ENCODE data around the gene TTF1. TPM values are rescaled to one million over a fixed set of nuclear protein-coding genes. Genes with fewer than 3 reads are reported as not detected.

TTF1 gene, protein sequence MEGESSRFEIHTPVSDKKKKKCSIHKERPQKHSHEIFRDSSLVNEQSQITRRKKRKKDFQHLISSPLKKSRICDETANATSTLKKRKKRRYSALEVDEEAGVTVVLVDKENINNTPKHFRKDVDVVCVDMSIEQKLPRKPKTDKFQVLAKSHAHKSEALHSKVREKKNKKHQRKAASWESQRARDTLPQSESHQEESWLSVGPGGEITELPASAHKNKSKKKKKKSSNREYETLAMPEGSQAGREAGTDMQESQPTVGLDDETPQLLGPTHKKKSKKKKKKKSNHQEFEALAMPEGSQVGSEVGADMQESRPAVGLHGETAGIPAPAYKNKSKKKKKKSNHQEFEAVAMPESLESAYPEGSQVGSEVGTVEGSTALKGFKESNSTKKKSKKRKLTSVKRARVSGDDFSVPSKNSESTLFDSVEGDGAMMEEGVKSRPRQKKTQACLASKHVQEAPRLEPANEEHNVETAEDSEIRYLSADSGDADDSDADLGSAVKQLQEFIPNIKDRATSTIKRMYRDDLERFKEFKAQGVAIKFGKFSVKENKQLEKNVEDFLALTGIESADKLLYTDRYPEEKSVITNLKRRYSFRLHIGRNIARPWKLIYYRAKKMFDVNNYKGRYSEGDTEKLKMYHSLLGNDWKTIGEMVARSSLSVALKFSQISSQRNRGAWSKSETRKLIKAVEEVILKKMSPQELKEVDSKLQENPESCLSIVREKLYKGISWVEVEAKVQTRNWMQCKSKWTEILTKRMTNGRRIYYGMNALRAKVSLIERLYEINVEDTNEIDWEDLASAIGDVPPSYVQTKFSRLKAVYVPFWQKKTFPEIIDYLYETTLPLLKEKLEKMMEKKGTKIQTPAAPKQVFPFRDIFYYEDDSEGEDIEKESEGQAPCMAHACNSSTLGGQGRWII
- total RNA-seq, result 10 to 100 TPM; 24.5 to 26.1 TPM

GRCh38 chr9:132406554-132407122 lies at the start of gene TTF1:
TSS of gene TTF1 (minus strand) at chr9:132406840. CDS start at chr9:132402821, 4,019 bp downstream.
- Mint-ChIP-seq H3K9me3 (no peaks in the 10 kb centered on the region), H3K27me3 (peaks cover 22% of the 10 kb centered on the region), H3K4me3 (peak within 1 kb of the TSS; percentile 88), H3K4me1 (peaks cover 57% of the 10 kb centered on the region), H3K27ac (peak within 1 kb of the TSS; percentile 95), H3K36me3 (ENCODE audit: low read depth) (peaks cover 32% of the 10 kb centered on the region)
- ChIA-PET POLR2A (interaction anchor here (5.5 kb wide), 1 partner anchor 54 kb away, joined by 62 read pairs; the partner anchor contains the start of gene SETX), CTCF (interaction anchor here (0.7 kb wide), 2 partner anchors 23 to 158 kb away, joined by 4 to 5 read pairs; no protein-coding TSS in a partner anchor)
- DNase-seq, result peak; percentile 95

DNA sequence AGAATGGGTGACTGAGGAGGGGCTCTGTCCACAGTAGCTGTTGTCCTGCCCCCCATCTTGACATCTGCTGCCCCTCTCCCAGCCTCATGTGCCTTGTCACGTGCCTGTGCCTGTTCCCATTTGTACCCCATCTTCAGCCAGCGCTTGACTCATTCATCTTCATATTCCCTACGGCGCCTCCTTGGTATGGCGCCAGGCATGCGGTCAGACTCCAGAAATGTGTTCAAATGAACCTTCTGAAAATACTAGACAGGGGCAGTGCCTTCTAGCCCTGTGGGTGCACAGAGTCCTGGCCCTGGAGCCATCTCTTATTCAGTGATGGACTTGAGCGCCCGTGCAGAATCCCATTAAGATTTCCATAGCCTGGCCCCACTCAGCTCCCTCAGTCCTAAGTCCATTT lies 49.6 kb upstream of the TTF1 start:
- Mint-ChIP-seq H3K4me1 (peaks cover 3% of the 10 kb centered on the region), H3K27me3 (peaks cover 16% of the 10 kb centered on the region), H3K36me3 (ENCODE audit: low read depth) (no peaks in the 10 kb centered on the region), H3K4me3 (no peak overlapping the region), H3K9me3 (no peaks in the 10 kb centered on the region), H3K27ac (no peak overlapping the region)
- POLR2A ChIA-PET, result no interaction called here
- no peak for DNase-seq
- CTCF ChIA-PET, result interaction anchor here (1.2 kb wide), 1 partner anchor 32 kb away, joined by 3 read pairs; no protein-coding TSS in a partner anchor

DNA sequence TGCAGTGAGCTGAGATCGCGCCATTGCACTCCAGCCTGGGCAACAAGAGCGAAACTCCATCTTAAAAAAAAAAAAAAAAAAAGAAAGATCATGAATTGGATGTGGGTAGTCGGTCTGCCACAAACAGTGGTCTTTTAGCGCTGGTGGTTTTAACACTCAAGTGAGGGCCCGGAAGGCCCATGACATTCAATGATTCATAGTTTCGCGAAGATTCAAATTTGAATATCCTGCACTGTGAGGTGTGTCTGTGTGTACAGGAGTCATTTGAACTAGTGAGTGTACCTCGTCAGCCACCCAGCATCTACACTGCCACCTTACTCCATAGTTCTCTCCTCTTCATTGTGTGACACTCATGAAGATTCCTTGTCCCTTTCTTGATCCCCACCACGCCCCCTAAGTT lies 44.6 kb upstream of the TTF1 start:
- POLR2A ChIA-PET, result no interaction called here
- peaks cover 10% of the 10 kb centered on the region for H3K4me1 Mint-ChIP-seq
- H3K36me3 Mint-ChIP-seq (ENCODE audit: low read depth), result no peaks in the 10 kb centered on the region
- H3K4me3 Mint-ChIP-seq, result no peak overlapping the region
- no peaks in the 10 kb centered on the region for H3K9me3 Mint-ChIP-seq
- H3K27me3 Mint-ChIP-seq, result peaks cover 45% of the 10 kb centered on the region
- CTCF ChIA-PET, result no interaction called here
- no peak overlapping the region for H3K27ac Mint-ChIP-seq
- peak; percentile 47 for DNase-seq

- H3K27ac Mint-ChIP-seq, result no peak overlapping the region
- DNase-seq, result no peak
- H3K27me3 Mint-ChIP-seq, result peaks cover 50% of the 10 kb centered on the region
- H3K4me3 Mint-ChIP-seq, result no peak overlapping the region
- ChIA-PET POLR2A (no interaction called here), CTCF (interaction anchor here (0.5 kb wide), 1 partner anchor 27 kb away, joined by 3 read pairs; no protein-coding TSS in a partner anchor)
- no peaks in the 10 kb centered on the region for H3K36me3 Mint-ChIP-seq (ENCODE audit: low read depth)
- peaks cover 10% of the 10 kb centered on the region for H3K4me1 Mint-ChIP-seq
- no peaks in the 10 kb centered on the region for H3K9me3 Mint-ChIP-seq
Measured at GRCh38 chr9:132447902-132448301, 41.3 kb upstream of the TTF1 start.

- H3K4me3 Mint-ChIP-seq, result no peak overlapping the region
- H3K27me3 Mint-ChIP-seq, result peaks cover 52% of the 10 kb centered on the region
- H3K9me3 Mint-ChIP-seq, result no peaks in the 10 kb centered on the region
- DNase-seq, result no peak
- H3K4me1 Mint-ChIP-seq, result peaks cover 10% of the 10 kb centered on the region
- ChIA-PET POLR2A (no interaction called here), CTCF (no interaction called here)
- no peaks in the 10 kb centered on the region for H3K36me3 Mint-ChIP-seq (ENCODE audit: low read depth)
- no peak overlapping the region for H3K27ac Mint-ChIP-seq
Measured at GRCh38 chr9:132447346-132447745, 40.7 kb upstream of the TTF1 start.

- H3K9me3 Mint-ChIP-seq, result no peaks in the 10 kb centered on the region
- H3K27me3 Mint-ChIP-seq, result peaks cover 48% of the 10 kb centered on the region
- ChIA-PET POLR2A (no interaction called here), CTCF (no interaction called here)
- no peak overlapping the region for H3K4me3 Mint-ChIP-seq
- no peak overlapping the region for H3K27ac Mint-ChIP-seq
- no peak for DNase-seq
- peaks cover 10% of the 10 kb centered on the region for H3K4me1 Mint-ChIP-seq
- H3K36me3 Mint-ChIP-seq (ENCODE audit: low read depth), result no peaks in the 10 kb centered on the region
Measured at GRCh38 chr9:132446887-132447286, 40.2 kb upstream of the TTF1 start.

DNA sequence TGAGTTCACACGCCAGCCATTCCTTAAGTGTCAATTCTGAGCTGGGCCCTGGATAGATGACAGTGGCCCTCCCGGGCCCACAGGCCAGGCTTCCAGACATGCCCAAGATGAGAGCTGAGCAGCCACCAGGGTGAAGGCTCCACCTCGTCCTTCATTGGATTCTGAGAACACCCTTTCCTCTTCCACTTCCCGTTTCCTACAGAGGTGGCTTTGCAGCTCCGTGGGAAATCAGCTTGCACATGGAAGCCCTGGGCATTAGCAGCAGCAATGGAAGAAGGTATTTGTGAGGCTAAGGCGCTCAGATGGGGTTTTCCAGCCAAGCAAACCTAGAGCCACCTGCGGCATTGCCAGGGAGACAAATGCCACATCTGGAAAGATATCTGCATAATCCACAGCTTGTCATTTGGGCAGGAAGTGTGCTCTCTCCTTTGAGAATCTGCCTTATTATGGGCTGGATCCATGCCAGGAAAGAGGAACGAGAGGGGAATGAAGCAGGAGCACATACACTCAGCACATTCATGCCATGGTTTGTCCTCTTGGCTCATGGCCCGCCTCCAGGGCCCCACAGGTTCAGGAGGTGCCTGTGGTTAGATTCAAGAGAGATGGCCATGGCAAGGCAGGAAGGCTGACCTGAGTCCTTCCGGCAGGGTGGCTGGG lies 37.4 kb upstream of the TTF1 start:
- no peak overlapping the region for H3K4me3 Mint-ChIP-seq
- no peak overlapping the region for H3K27ac Mint-ChIP-seq
- no peaks in the 10 kb centered on the region for H3K9me3 Mint-ChIP-seq
- H3K27me3 Mint-ChIP-seq, result peaks cover 46% of the 10 kb centered on the region
- no peaks in the 10 kb centered on the region for H3K36me3 Mint-ChIP-seq (ENCODE audit: low read depth)
- DNase-seq, result no peak
- H3K4me1 Mint-ChIP-seq, result no peaks in the 10 kb centered on the region
- ChIA-PET CTCF (no interaction called here), POLR2A (no interaction called here)

GRCh38 chr9:132441404-132441803 lies 34.8 kb upstream of the TTF1 start:
- Mint-ChIP-seq H3K36me3 (ENCODE audit: low read depth) (no peaks in the 10 kb centered on the region), H3K4me1 (no peaks in the 10 kb centered on the region), H3K9me3 (no peaks in the 10 kb centered on the region), H3K27me3 (peaks cover 37% of the 10 kb centered on the region), H3K27ac (no peak overlapping the region), H3K4me3 (no peak overlapping the region)
- no peak for DNase-seq
- ChIA-PET POLR2A (no interaction called here), CTCF (no interaction called here)

DNA sequence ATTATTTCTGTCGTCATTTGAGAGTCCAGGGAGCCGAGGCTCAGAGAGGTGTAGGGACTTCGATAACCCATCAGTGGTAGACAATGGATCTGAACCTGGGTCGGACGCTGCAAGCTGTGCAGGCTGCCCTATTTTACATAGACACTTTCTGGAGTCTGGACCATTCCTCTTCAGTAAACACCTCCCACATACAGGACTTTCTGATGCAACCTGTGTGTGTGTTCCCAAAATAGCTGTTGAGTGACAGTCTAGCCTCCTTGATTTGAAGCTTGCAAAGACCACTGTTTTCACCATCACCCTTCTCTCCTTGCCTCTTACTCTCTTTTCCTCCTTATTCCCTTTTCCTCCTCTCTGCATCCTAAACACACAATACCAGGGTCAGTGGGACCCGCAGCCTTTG lies 34.1 kb upstream of the TTF1 start:
- ChIA-PET POLR2A (no interaction called here), CTCF (no interaction called here)
- no peak for DNase-seq
- Mint-ChIP-seq H3K36me3 (ENCODE audit: low read depth) (no peaks in the 10 kb centered on the region), H3K27ac (no peak overlapping the region), H3K27me3 (peaks cover 40% of the 10 kb centered on the region), H3K9me3 (no peaks in the 10 kb centered on the region), H3K4me1 (no peaks in the 10 kb centered on the region), H3K4me3 (no peak overlapping the region)

GRCh38 chr9:132439153-132439552 lies 32.5 kb upstream of the TTF1 start:
- DNase-seq, result no peak
- ChIA-PET POLR2A (no interaction called here), CTCF (no interaction called here)
- Mint-ChIP-seq H3K27ac (no peak overlapping the region), H3K4me3 (no peak overlapping the region), H3K27me3 (peaks cover 40% of the 10 kb centered on the region), H3K9me3 (no peaks in the 10 kb centered on the region), H3K4me1 (no peaks in the 10 kb centered on the region), H3K36me3 (ENCODE audit: low read depth) (no peaks in the 10 kb centered on the region)

GRCh38 chr9:132434881-132435280 lies 28.2 kb upstream of the TTF1 start:
- Mint-ChIP-seq H3K9me3 (no peaks in the 10 kb centered on the region), H3K27ac (no peak overlapping the region), H3K36me3 (ENCODE audit: low read depth) (no peaks in the 10 kb centered on the region), H3K4me1 (no peaks in the 10 kb centered on the region), H3K4me3 (no peak overlapping the region), H3K27me3 (peaks cover 41% of the 10 kb centered on the region)
- ChIA-PET CTCF (no interaction called here), POLR2A (no interaction called here)
- no peak for DNase-seq

DNA sequence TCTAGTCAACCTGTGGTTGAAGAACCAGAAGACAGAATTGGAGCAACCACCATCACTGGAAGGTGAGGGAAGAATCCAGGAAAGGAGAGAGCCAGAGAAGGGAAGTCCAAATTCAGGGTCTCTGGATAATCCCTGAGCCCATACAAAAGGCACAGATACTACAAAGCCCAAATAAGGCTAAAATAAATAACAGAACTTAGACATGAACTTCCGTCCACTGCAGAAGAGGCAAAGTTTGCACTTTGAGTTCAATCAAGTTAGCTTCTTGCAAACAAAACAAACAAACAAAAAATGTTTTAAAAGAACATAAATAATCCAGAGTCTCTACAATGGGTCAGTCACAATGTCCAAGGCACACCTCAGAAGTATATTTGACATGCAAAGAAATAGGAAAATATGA lies 24.4 kb upstream of the TTF1 start:
- no peak for DNase-seq
- Mint-ChIP-seq H3K36me3 (ENCODE audit: low read depth) (no peaks in the 10 kb centered on the region), H3K4me1 (no peaks in the 10 kb centered on the region), H3K27me3 (peaks cover 49% of the 10 kb centered on the region), H3K4me3 (no peak overlapping the region), H3K9me3 (no peaks in the 10 kb centered on the region), H3K27ac (no peak overlapping the region)
- ChIA-PET POLR2A (no interaction called here), CTCF (no interaction called here)

All from activated CD4-positive, alpha-beta memory T cell treated with anti-CD3 and anti-CD28 coated beads, Interleukin-2, amount 10 ng/mL, durations not matched to agents 7 days and 5 days (primary cell).